ENCODE results near the gene BMPER.

Gene BMPER

DNA sequence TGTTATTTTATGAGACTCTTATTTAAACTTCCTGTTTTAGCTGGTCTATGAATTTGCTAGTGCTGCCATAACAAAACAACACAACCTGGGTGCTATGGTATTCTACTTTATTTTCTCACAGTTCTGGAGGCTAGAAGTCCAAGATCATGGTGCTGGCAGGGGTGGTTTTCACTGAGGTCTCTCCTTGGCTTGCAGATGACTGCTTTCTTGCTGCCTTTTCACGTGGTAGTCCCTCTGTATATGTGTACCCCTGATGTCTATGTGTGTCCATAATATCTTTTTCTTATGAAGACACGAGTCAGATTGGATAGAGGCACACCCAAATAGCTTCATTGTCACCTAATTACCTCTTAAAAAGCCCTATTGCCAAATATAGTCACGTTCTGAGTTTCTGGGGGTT lies 270.5 kb downstream of the BMPER start:
- H2AFZ ChIP-seq (ENCODE audit: low read depth, low read length, severe bottlenecking): no peak overlapping the region
- no peaks in the 10 kb centered on the region for H3K9me2 ChIP-seq (replicated peaks; ENCODE audit: insufficient read depth, low read length)
- H3K9me3 ChIP-seq (ENCODE audit: insufficient read depth, low read length): no peaks in the 10 kb centered on the region
- no peaks in the 10 kb centered on the region for H3K27me3 ChIP-seq (ENCODE audit: low read length)
- H3K27ac ChIP-seq (ENCODE audit: low read depth, low read length): no peak overlapping the region
- H3K4me2 ChIP-seq (ENCODE audit: low read depth, low read length, poor library complexity, severe bottlenecking): no peak overlapping the region
- H4K20me1 ChIP-seq (ENCODE audit: low read depth, low read length): no peaks in the 10 kb centered on the region
- no peak overlapping the region for H3K9ac ChIP-seq (ENCODE audit: low read length)
- TF ChIP-seq EZH2phosphoT487 (conservative IDR thresholded peaks at IDR 0.05; ENCODE audit: low read length): no peak
- TF ChIP-seq, protein P1, sequence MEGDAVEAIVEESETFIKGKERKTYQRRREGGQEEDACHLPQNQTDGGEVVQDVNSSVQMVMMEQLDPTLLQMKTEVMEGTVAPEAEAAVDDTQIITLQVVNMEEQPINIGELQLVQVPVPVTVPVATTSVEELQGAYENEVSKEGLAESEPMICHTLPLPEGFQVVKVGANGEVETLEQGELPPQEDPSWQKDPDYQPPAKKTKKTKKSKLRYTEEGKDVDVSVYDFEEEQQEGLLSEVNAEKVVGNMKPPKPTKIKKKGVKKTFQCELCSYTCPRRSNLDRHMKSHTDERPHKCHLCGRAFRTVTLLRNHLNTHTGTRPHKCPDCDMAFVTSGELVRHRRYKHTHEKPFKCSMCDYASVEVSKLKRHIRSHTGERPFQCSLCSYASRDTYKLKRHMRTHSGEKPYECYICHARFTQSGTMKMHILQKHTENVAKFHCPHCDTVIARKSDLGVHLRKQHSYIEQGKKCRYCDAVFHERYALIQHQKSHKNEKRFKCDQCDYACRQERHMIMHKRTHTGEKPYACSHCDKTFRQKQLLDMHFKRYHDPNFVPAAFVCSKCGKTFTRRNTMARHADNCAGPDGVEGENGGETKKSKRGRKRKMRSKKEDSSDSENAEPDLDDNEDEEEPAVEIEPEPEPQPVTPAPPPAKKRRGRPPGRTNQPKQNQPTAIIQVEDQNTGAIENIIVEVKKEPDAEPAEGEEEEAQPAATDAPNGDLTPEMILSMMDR (IDR thresholded peaks at IDR 0.05; ENCODE audit: insufficient read depth, low read length, poor library complexity, severe bottlenecking): no peak
- H3F3A ChIP-seq (ENCODE audit: insufficient read depth): no peaks in the 10 kb centered on the region
- H3K79me2 ChIP-seq (ENCODE audit: insufficient read depth, low read length): no peaks in the 10 kb centered on the region
- H3K4me3 ChIP-seq (ENCODE audit: insufficient read depth, low read length, poor library complexity, severe bottlenecking): no peak overlapping the region
- no peaks in the 10 kb centered on the region for H3K36me3 ChIP-seq (ENCODE audit: low read length)

DNA sequence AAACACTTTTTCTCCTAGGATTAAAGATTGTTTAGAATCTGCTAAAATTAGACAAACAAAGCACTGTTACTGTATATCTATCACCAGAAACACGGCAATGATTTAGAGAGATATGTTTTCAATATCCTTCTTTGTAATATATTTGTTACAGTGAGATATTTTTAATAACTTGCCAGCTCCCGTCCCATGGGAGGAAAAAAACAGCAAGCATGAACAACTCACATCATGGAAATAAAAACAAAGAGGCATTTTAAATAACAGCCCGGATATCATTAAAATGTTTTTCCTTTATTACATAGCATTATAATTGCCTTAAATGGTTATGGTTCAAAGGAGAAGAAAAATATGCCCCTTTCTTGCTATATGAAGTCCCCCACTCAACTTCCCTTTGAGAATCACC lies 272.1 kb downstream of the BMPER start:
- Histone ChIP-seq H3K4me3 (ENCODE audit: insufficient read depth, low read length, poor library complexity, severe bottlenecking) (no peak overlapping the region), H3K9ac (ENCODE audit: low read length) (no peak overlapping the region), H3K4me2 (ENCODE audit: low read depth, low read length, poor library complexity, severe bottlenecking) (no peak overlapping the region), H3K9me3 (ENCODE audit: insufficient read depth, low read length) (no peaks in the 10 kb centered on the region), H3F3A (ENCODE audit: insufficient read depth) (no peaks in the 10 kb centered on the region), H2AFZ (ENCODE audit: low read depth, low read length, severe bottlenecking) (no peak overlapping the region), H3K36me3 (ENCODE audit: low read length) (no peaks in the 10 kb centered on the region), H3K27me3 (ENCODE audit: low read length) (no peaks in the 10 kb centered on the region), H3K9me2 (replicated peaks; ENCODE audit: insufficient read depth, low read length) (no peaks in the 10 kb centered on the region), H4K20me1 (ENCODE audit: low read depth, low read length) (no peaks in the 10 kb centered on the region), H3K79me2 (ENCODE audit: insufficient read depth, low read length) (no peaks in the 10 kb centered on the region), H3K27ac (ENCODE audit: low read depth, low read length) (no peak overlapping the region)
- TF ChIP-seq, protein P1 (IDR thresholded peaks at IDR 0.05; ENCODE audit: insufficient read depth, low read length, poor library complexity, severe bottlenecking): no peak
- TF ChIP-seq EZH2phosphoT487 (conservative IDR thresholded peaks at IDR 0.05; ENCODE audit: low read length): no peak

DNA sequence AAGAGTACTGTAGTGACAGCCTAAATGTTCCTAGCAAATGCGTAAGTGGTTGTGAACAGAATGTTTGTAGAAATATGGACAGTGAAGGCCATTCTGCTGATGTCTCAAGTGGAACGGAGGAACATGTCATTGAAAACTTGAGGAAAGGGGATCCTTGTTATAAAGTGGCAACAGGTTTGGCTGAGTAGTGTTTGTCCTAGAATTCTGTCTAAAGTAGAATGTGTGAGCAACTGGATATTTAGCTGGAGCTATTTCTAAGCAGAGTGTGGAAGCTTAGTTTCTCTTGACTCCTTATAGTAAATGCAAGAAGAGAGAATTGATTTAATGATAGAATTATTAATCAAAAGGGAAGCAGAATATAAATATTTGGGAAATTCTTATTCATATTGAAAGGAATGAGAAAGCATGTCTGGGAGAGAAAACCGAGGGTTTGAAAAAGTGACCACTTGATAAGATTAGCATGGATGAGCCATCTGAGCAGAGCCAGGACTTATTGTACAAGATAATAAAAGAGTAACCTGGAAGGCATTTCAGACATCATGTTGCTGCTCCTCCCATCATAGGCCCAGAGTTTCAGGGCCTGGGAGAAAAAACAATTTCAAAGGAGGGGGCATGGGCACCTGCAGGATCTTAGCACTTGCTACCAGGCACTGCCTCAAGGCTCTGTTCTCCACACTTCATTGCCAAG lies 276.1 kb downstream of the BMPER start:
- no peak overlapping the region for H3K4me3 ChIP-seq (ENCODE audit: insufficient read depth, low read length, poor library complexity, severe bottlenecking)
- TF ChIP-seq EZH2phosphoT487 (conservative IDR thresholded peaks at IDR 0.05; ENCODE audit: low read length): no peak
- TF ChIP-seq, protein P1 (IDR thresholded peaks at IDR 0.05; ENCODE audit: insufficient read depth, low read length, poor library complexity, severe bottlenecking): no peak
- no peaks in the 10 kb centered on the region for H3K9me2 ChIP-seq (replicated peaks; ENCODE audit: insufficient read depth, low read length)
- H3F3A ChIP-seq (ENCODE audit: insufficient read depth): no peaks in the 10 kb centered on the region
- H3K4me2 ChIP-seq (ENCODE audit: low read depth, low read length, poor library complexity, severe bottlenecking): no peak overlapping the region
- H3K27me3 ChIP-seq (ENCODE audit: low read length): no peaks in the 10 kb centered on the region
- H3K9me3 ChIP-seq (ENCODE audit: insufficient read depth, low read length): no peaks in the 10 kb centered on the region
- no peaks in the 10 kb centered on the region for H3K36me3 ChIP-seq (ENCODE audit: low read length)
- no peaks in the 10 kb centered on the region for H3K79me2 ChIP-seq (ENCODE audit: insufficient read depth, low read length)
- no peak overlapping the region for H3K9ac ChIP-seq (ENCODE audit: low read length)
- H2AFZ ChIP-seq (ENCODE audit: low read depth, low read length, severe bottlenecking): no peak overlapping the region
- no peak overlapping the region for H3K27ac ChIP-seq (ENCODE audit: low read depth, low read length)
- no peaks in the 10 kb centered on the region for H4K20me1 ChIP-seq (ENCODE audit: low read depth, low read length)
